HG03520 (cell line): Measurements from ENCODE around the gene SOCS1.

Experiments
- ATAC-seq: cut with Tn5 transposase; IDR thresholded peaks from one replicate; pipeline ENCODE4 v1.9.1; 2021; ENCODE audit warnings: mild to moderate bottlenecking, moderate library complexity; ENCODE audit not compliant: unreplicated experiment

SOCS1 gene

DNA sequence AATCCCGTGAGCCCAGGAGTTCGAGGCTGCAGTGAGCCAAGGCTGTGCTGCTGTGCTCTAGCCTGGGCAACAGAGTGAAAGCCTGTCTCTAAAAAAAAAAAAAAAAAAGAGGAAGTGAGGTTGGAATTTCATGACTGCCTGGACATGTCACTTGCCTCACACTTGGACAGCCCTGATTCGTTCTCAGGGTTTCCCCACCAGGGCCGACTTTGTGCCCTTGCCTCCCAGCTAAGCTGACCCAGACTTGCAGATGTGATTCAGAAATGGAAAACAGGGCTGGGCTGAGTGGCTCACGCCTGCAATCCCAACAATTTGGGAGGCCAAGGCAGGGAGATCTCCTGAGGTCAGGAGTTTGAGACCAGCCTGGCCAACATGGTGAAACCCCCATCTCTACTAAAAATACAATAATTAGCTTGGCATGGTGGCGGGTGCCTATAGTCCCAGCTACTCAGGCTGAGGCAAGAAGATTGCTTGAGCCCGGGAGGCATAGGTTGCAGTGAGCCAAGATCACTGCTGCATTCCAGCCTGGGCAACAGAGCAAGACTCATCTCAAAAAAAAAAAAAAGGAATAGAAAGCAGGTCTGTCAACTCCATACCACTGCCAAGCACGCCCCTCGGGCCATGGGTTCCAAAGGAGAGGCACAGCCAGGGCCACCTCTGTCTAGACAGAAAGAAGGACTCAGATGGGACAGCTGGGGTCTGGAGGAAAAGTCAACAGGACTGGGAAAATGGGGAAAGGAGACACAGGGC is 46.9 kb downstream of the SOCS1 start:
- no peak for ATAC-seq

DNA sequence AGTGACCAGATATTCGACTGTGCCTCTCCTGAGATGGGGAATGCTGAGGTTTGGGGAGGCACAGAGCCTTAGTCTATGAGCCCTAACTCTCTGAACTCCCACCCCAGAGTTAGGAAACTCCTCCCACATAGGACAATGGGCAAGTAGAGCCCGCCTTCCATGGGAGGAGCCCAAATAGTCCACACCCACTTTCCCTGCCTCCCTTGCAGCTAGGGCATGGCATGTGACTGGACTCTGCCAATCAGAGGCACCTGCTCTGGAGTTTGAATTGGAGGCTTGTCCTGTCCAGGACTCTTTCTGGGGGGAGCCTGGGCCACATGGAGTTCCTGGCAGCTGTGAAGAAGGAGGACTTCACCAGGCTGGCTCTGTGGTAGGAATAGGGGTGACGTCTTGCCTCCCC is 48.4 kb downstream of the SOCS1 start:
- ATAC-seq = no peak

DNA sequence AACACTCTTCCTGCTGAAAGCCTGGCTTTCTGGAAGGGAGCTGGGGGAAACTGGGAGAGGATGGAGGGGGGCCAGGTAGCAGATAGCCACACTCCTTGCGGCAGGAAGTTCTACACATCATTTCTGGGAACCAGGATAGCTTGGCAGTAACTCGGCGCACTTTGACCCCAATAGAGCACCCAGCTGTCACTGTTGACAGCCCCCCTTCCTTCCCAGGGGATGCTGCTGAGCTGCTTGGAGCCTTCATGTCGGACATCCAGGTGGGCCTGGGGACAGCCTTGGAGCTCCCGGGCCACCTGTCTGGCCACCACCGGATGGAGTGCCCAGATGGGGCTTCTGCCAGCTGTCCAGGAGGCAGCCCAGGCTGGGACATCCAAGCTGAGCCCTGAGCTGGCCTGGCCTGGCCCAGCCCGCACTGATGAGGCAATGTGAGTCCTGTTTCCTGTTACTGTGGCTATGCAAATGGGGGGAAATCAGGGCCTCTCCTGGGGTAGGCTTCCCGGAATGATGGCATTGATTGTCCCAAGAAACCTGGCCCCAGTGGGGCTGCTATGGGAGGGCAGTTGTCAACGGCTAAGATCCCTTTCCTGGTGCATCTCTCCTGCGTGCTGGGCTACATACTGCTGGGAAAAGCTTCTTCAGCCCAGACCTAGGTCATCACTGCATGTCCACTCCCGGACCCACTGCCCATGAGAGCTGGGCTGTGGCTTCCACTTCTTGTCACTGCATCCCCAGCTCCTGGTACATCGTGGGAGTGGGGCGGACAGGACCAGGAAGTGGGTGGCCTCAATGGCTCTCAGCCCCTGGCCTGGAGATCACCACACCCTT is 50.0 kb downstream of the SOCS1 start:
- no peak for ATAC-seq

DNA sequence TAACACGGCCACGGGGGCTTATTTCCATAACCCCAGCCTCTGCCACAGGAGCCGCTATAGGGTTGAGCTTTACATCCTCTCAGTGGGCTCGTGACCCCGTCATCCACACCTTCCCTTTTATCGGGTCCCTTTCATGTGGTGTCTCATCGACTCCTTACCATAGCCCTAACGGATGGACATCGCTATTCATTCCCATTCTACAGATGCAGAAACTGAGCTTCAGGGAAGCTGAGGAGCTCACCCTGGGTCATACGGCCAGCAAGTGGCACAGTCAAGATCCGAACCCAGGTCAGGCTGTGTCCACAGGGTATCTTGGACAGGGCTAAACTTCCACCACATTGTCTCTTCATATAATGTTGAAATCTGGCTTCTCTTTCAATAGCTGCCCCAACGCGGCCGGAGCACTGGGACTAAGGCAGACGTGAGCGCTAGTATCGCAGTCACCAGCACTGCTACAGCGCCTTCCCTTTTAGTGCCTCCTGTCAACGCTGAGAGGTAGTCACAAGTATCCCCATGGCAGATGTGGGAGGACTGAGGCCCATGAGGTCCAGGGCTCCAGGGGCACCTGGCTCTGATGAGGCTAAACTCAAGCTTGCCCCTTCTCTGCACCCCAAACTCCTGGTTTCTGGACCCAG is 50.8 kb downstream of the SOCS1 start:
- no peak for ATAC-seq

- no peak for ATAC-seq
Measured at GRCh38 chr16:11204513-11205047, 51.4 kb downstream of the SOCS1 start.
